Lower leg skin (tissue), 3 donors: Measurements from ENCODE around the gene ENDOV.

Source experiments
- CTCF ChIP-seq, 3 donors: fragments of 450-650 bp; IDR thresholded peaks; one replicate each; pipeline ENCODE4 v1.5.1; 2016; ENCODE audit warnings: antibody characterized with exemption in 3 of 3, mild to moderate bottlenecking in 3 of 3, moderate library complexity in 2 of 3
- POLR2A ChIP-seq, 2 donors: fragments of 450-650 bp; IDR thresholded peaks; one replicate each; pipeline ENCODE4 v1.6.1; 2016 to 2017; ENCODE audit warnings: antibody characterized with exemption in 2 of 2, mild to moderate bottlenecking in 1 of 2, moderate library complexity in 1 of 2

DNA sequence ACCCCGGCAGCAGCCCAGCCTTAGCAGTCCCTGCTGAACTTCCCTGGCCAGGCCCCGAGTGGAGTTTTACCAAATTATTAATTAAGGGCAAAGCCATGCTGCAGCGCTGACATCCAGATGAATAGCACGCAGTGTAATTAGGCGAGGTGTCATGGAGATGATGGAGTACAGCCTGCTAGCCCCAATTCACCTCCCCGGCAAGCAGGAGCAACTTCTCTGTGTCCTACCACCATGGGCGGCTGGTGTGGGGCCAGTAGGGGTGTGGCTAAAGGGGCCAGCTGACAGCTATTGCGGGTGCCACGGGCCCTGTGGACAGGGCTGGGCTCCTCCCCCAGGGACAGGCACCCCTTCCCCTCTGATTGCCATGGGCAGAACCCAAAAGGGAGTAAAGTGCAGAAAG, 24.5 kb downstream of the ENDOV start:
- TF ChIP-seq CTCF (IDR thresholded peaks at IDR 0.05): no peak
- TF ChIP-seq POLR2A (IDR thresholded peaks at IDR 0.05): no peak
